HepG2 (cell line): ENCODE data around the gene IBA57. TPM values are rescaled to one million over a fixed set of nuclear protein-coding genes. Genes with fewer than 3 reads are reported as not detected.

ENCODE experiments used
- ARNTL ChIP-seq: sonication (generic); formaldehyde crosslinking; IDR thresholded peaks from 2 replicates; pipeline ENCODE4 v1.4.0; 2020; ENCODE audit warnings: mild to moderate bottlenecking, missing genetic modification reagents
- GABPA ChIP-seq, 2 experiments: IDR thresholded peaks; 2 replicates each; pipeline ENCODE4 v1.6.1; 2011 to 2016; ENCODE audit warnings: low read depth in 2 of 2, low read length in 1 of 2, missing biosample characterization in 1 of 2, missing genetic modification characterization in 1 of 2
- KMT2A ChIP-seq: sonication (generic); formaldehyde crosslinking; IDR thresholded peaks from 2 replicates; pipeline ENCODE4 v1.4.0; 2020; ENCODE audit warnings: missing genetic modification reagents
- NFRKB ChIP-seq: fragments of 450-650 bp; IDR thresholded peaks from 2 replicates; pipeline ENCODE4 v1.6.1; 2017
- PHB2 ChIP-seq: fragments of 450-650 bp; IDR thresholded peaks from 2 replicates; pipeline ENCODE4 v1.6.1; 2018; ENCODE audit not compliant: partially characterized antibody
- POLR2G ChIP-seq: fragments of 200-400 bp; formaldehyde crosslinking; IDR thresholded peaks from 2 replicates; pipeline ENCODE4 v1.6.1; 2018; ENCODE audit warnings: mild to moderate bottlenecking, low read depth, low read length, moderate library complexity
- SPEN ChIP-seq: sonication (generic); formaldehyde crosslinking; IDR thresholded peaks from 2 replicates; pipeline ENCODE4 v1.5.1; 2020; ENCODE audit warnings: low read depth, mild to moderate bottlenecking, missing genetic modification reagents
- WIZ ChIP-seq: sonication (generic); formaldehyde crosslinking; IDR thresholded peaks from 2 replicates; pipeline ENCODE4 v1.5.1; 2020; ENCODE audit warnings: mild to moderate bottlenecking, missing genetic modification reagents
- ZNF3 ChIP-seq: IDR thresholded peaks from 2 replicates; pipeline ENCODE4 v1.7.0; 2017; ENCODE audit warnings: inconsistent platforms
- ZNF672 ChIP-seq: sonication (generic); formaldehyde crosslinking; IDR thresholded peaks from 2 replicates; pipeline ENCODE4 v1.8.1; 2022; ENCODE audit warnings: missing genetic modification reagents
- ZNF768 ChIP-seq: sonication (generic); formaldehyde crosslinking; IDR thresholded peaks from 2 replicates; pipeline ENCODE4 v1.4.0; 2020; ENCODE audit warnings: missing genetic modification reagents
- polyA plus RNA-seq, 8 experiments: library from polyadenylated mRNA; depleted of rRNA in 3 of 8; stranded (reverse) in 7 of 8; unstranded in 1 of 8; fragments of >200 nt; fragmentation: Illumina TruSeq in 4 of 8; extraction: Trizol in 4 of 8; gene quantifications; 2 replicates each; pipeline versions ENCODE4 v1.2.1 to v1.2.3, GENCODE V29; 2011 to 2016; ENCODE audit warnings: low read depth in 4 of 8, missing spikeins in 1 of 8, mixed read lengths in 1 of 8; ENCODE audit not compliant: insufficient read depth in 1 of 8
- total RNA-seq, 5 experiments: library from RNA; depleted of rRNA; stranded (reverse); fragments of >200 nt; fragmentation: Illumina TruSeq; extraction: Trizol; gene quantifications; 2 replicates each; pipeline ENCODE4 v1.2.3, GENCODE V29; 2016; ENCODE audit warnings: low read depth in 1 of 5
- TF ChIP-seq, protein P1 (sequence below): sonication (generic); formaldehyde crosslinking; conservative IDR thresholded peaks from 2 replicates; pipeline ENCODE4 v1.4.0; 2020; ENCODE audit warnings: mild to moderate bottlenecking, missing genetic modification reagents, moderate library complexity
- TF ChIP-seq, protein P2 (sequence below): sonication (generic); formaldehyde crosslinking; IDR thresholded peaks from 2 replicates; pipeline ENCODE4 v1.4.0; 2020; ENCODE audit warnings: missing genetic modification reagents, borderline replicate concordance
- TF ChIP-seq, protein P3 (sequence below), 2 experiments: sonication (generic) in 1 of 2; formaldehyde crosslinking in 1 of 2; IDR thresholded peaks; 2 replicates each; pipeline versions ENCODE4 v1.4.0 to v1.6.1; 2018 to 2020; ENCODE audit warnings: missing genetic modification reagents in 2 of 2, borderline replicate concordance in 1 of 2, low read depth in 1 of 2, mild to moderate bottlenecking in 1 of 2, missing biosample characterization in 1 of 2
- TF ChIP-seq, protein P4 (sequence below): sonication (generic); formaldehyde crosslinking; IDR thresholded peaks from 2 replicates; pipeline ENCODE4 v1.4.0; 2020; ENCODE audit warnings: mild to moderate bottlenecking, missing genetic modification reagents

IBA57 gene
- total and polyA plus RNA-seq, 2 of the 13 experiments (the other 11 are each of a cell fraction or from before 2014, with no cell fraction given), result 2.3 to 10.2 TPM

DNA sequence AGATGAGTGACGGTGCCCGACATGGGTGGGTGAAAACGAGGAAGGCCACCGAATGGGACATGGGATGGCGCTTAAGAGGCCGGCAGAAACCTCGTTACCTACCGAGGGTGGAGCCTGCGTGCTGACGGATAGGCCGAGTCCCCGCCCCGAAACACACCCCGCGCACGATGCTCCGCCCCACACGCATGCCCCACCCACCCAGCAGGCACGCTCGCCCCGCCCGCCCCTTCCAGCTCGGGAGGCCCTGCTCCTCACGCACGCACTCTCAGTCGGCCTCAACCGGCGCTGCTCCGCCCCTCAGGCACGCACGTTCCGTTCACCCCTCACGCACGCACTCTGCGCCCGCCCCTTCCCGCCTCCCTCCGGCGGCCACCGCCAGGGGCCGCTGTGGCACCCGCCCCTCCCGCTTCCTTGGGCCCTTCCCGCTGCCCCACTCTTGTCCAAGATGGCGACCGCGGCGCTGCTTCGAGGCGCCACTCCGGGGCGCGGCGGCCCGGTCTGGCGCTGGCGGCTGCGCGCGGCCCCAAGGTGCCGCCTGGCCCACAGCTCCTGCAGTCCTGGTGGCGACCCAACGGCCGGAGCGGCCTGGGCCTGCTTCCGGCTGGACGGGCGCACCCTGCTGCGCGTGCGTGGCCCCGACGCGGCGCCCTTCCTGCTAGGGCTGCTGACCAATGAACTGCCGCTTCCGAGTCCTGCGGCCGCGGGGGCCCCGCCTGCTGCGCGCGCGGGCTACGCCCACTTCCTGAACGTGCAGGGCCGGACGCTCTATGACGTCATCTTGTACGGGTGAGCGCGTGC, at the start of gene IBA57 (continued):
- TF ChIP-seq, protein P1, sequence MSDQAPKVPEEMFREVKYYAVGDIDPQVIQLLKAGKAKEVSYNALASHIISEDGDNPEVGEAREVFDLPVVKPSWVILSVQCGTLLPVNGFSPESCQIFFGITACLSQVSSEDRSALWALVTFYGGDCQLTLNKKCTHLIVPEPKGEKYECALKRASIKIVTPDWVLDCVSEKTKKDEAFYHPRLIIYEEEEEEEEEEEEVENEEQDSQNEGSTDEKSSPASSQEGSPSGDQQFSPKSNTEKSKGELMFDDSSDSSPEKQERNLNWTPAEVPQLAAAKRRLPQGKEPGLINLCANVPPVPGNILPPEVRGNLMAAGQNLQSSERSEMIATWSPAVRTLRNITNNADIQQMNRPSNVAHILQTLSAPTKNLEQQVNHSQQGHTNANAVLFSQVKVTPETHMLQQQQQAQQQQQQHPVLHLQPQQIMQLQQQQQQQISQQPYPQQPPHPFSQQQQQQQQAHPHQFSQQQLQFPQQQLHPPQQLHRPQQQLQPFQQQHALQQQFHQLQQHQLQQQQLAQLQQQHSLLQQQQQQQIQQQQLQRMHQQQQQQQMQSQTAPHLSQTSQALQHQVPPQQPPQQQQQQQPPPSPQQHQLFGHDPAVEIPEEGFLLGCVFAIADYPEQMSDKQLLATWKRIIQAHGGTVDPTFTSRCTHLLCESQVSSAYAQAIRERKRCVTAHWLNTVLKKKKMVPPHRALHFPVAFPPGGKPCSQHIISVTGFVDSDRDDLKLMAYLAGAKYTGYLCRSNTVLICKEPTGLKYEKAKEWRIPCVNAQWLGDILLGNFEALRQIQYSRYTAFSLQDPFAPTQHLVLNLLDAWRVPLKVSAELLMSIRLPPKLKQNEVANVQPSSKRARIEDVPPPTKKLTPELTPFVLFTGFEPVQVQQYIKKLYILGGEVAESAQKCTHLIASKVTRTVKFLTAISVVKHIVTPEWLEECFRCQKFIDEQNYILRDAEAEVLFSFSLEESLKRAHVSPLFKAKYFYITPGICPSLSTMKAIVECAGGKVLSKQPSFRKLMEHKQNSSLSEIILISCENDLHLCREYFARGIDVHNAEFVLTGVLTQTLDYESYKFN, result 0 out of 2 replicates have a peak, but pooled peaks have one; percentile 27
- TF ChIP-seq WIZ (CRISPR knock-in tag) (no peak), POLR2G (peak; percentile 88), GABPA (IDR thresholded peaks at IDR 0.05; ENCODE audit: low read depth, low read length) (no peak), GABPA (CRISPR knock-in tag; IDR thresholded peaks at IDR 0.05; ENCODE audit: low read depth) (peak; percentile 77), ZNF768 (CRISPR knock-in tag) (peak; percentile 30; the same call in 1 of the 2 replicates), ZNF672 (no peak), KMT2A (CRISPR knock-in tag) (peak; percentile 42; the same call in 1 of the 2 replicates), PHB2 (no peak), ARNTL (CRISPR knock-in tag) (peak; percentile 59), NFRKB (no peak), ZNF3 (CRISPR knock-in tag) (no peak), SPEN (peak; percentile 87)
- TF ChIP-seq, protein P2, sequence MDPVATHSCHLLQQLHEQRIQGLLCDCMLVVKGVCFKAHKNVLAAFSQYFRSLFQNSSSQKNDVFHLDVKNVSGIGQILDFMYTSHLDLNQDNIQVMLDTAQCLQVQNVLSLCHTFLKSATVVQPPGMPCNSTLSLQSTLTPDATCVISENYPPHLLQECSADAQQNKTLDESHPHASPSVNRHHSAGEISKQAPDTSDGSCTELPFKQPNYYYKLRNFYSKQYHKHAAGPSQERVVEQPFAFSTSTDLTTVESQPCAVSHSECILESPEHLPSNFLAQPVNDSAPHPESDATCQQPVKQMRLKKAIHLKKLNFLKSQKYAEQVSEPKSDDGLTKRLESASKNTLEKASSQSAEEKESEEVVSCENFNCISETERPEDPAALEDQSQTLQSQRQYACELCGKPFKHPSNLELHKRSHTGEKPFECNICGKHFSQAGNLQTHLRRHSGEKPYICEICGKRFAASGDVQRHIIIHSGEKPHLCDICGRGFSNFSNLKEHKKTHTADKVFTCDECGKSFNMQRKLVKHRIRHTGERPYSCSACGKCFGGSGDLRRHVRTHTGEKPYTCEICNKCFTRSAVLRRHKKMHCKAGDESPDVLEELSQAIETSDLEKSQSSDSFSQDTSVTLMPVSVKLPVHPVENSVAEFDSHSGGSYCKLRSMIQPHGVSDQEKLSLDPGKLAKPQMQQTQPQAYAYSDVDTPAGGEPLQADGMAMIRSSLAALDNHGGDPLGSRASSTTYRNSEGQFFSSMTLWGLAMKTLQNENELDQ (CRISPR knock-in tag), result no peak
- TF ChIP-seq, protein P3, sequence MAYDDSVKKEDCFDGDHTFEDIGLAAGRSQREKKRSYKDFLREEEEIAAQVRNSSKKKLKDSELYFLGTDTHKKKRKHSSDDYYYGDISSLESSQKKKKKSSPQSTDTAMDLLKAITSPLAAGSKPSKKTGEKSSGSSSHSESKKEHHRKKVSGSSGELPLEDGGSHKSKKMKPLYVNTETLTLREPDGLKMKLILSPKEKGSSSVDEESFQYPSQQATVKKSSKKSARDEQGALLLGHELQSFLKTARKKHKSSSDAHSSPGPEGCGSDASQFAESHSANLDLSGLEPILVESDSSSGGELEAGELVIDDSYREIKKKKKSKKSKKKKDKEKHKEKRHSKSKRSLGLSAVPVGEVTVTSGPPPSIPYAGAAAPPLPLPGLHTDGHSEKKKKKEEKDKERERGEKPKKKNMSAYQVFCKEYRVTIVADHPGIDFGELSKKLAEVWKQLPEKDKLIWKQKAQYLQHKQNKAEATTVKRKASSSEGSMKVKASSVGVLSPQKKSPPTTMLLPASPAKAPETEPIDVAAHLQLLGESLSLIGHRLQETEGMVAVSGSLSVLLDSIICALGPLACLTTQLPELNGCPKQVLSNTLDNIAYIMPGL (CRISPR knock-in tag; IDR thresholded peaks at IDR 0.05; ENCODE audit: borderline replicate concordance in 1 of 2, low read depth in 1 of 2), result peak; percentile 54 to 80; a peak in 3 of 4 replicates
- TF ChIP-seq, protein P4, sequence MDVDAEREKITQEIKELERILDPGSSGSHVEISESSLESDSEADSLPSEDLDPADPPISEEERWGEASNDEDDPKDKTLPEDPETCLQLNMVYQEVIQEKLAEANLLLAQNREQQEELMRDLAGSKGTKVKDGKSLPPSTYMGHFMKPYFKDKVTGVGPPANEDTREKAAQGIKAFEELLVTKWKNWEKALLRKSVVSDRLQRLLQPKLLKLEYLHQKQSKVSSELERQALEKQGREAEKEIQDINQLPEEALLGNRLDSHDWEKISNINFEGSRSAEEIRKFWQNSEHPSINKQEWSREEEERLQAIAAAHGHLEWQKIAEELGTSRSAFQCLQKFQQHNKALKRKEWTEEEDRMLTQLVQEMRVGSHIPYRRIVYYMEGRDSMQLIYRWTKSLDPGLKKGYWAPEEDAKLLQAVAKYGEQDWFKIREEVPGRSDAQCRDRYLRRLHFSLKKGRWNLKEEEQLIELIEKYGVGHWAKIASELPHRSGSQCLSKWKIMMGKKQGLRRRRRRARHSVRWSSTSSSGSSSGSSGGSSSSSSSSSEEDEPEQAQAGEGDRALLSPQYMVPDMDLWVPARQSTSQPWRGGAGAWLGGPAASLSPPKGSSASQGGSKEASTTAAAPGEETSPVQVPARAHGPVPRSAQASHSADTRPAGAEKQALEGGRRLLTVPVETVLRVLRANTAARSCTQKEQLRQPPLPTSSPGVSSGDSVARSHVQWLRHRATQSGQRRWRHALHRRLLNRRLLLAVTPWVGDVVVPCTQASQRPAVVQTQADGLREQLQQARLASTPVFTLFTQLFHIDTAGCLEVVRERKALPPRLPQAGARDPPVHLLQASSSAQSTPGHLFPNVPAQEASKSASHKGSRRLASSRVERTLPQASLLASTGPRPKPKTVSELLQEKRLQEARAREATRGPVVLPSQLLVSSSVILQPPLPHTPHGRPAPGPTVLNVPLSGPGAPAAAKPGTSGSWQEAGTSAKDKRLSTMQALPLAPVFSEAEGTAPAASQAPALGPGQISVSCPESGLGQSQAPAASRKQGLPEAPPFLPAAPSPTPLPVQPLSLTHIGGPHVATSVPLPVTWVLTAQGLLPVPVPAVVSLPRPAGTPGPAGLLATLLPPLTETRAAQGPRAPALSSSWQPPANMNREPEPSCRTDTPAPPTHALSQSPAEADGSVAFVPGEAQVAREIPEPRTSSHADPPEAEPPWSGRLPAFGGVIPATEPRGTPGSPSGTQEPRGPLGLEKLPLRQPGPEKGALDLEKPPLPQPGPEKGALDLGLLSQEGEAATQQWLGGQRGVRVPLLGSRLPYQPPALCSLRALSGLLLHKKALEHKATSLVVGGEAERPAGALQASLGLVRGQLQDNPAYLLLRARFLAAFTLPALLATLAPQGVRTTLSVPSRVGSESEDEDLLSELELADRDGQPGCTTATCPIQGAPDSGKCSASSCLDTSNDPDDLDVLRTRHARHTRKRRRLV (CRISPR knock-in tag), result no peak
